GM12878 (cell line): Measurements from ENCODE around the gene ABCB10. TPM values are rescaled to one million over a fixed set of nuclear protein-coding genes. Genes with fewer than 3 reads are reported as not detected.

ENCODE experiments used
- ATAC-seq: fragments of 200-7000 bp; cut with Tn5 transposase; 3 replicates; pipeline ENCODE4 v1.9.1; 2020; ENCODE audit warnings: mild to moderate bottlenecking, moderate library complexity
- BruUV-seq: library from RNA; stranded (reverse); fragments of 400-500 nt; replicated peaks from 2 replicates; lab custom pipeline; 2021; lab: Mats Ljungman, UMichigan
- CTCF ChIA-PET: fragments of 300-600 bp; sonication (Branson Sonifier 250); formaldehyde crosslinking; extraction: SDS; loops from one replicate; lab custom pipeline; 2021; ENCODE audit warnings: inconsistent platforms; lab: Yijun Ruan, JAX
- POLR2A ChIA-PET: fragments of 350-600 bp; formaldehyde crosslinking; extraction: SDS; loops from one replicate; lab custom pipeline; 2021; ENCODE audit warnings: inconsistent platforms; lab: Charles Lee
- RAD21 ChIA-PET: fragments of 300-600 bp; sonication (Branson Sonifier 250); formaldehyde crosslinking; loops from one replicate; lab custom pipeline; 2023; ENCODE audit warnings: antibody characterized with exemption; ENCODE audit not compliant: unreplicated experiment; lab: Charles Lee
- SMC1A ChIA-PET: fragments of 300-600 bp; sonication (Branson Sonifier 250); formaldehyde crosslinking; loops from one replicate; lab custom pipeline; 2023; ENCODE audit not compliant: unreplicated experiment, uncharacterized antibody; lab: Charles Lee
- DNase-seq: peaks from one replicate; pipeline ENCODE4 v3.0.0-alpha.2; 2011; ENCODE audit warnings: low read depth, low spot score
- FAIRE-seq: peaks from 3 replicates; lab custom pipeline; 2011; peaks lifted over from hg19 to GRCh38; lab: Jason Lieb, UNC
- H2AFZ ChIP-seq: 2 replicates; pipeline ENCODE4 v1.6.0; 2011; ENCODE audit warnings: low read depth, low read length, control low read depth; ENCODE audit not compliant: control insufficient read depth
- H3K27ac ChIP-seq: 2 replicates; pipeline ENCODE4 v1.5.1; 2011; ENCODE audit warnings: control low read depth; ENCODE audit not compliant: control insufficient read depth, insufficient read depth
- H3K27me3 ChIP-seq, 2 experiments: replicated peaks in 1 of 2; 2 replicates each; pipeline versions ENCODE4 v1.6.0 to v1.6.1; 2011; ENCODE audit warnings: low read length in 1 of 2; ENCODE audit not compliant: control insufficient read depth in 2 of 2, insufficient read depth in 2 of 2
- H3K36me3 ChIP-seq, 2 experiments: 2 replicates each; pipeline ENCODE4 v1.5.1; 2011; ENCODE audit warnings: low read length in 1 of 2; ENCODE audit not compliant: control insufficient read depth in 2 of 2, insufficient read depth in 2 of 2
- H3K4me1 ChIP-seq: 2 replicates; pipeline ENCODE4 v1.6.1; 2011; ENCODE audit warnings: mild to moderate bottlenecking, low read length, moderate library complexity, mixed read lengths; ENCODE audit not compliant: control insufficient read depth, insufficient read depth
- H3K4me2 ChIP-seq: 2 replicates; pipeline ENCODE4 v1.6.0; 2011; ENCODE audit warnings: control low read depth; ENCODE audit not compliant: control insufficient read depth, insufficient read depth
- H3K4me3 ChIP-seq: fragments of 200-600 bp; sonication (generic); 2 replicates; pipeline ENCODE4 v1.5.1; 2016
- H3K79me2 ChIP-seq: 2 replicates; pipeline ENCODE4 v1.6.0; 2011; ENCODE audit warnings: low read length; ENCODE audit not compliant: control insufficient read depth, insufficient read depth
- H3K9ac ChIP-seq: 2 replicates; pipeline ENCODE4 v1.8.0; 2011; ENCODE audit warnings: low read length, control low read depth, mixed read lengths; ENCODE audit not compliant: control insufficient read depth, insufficient read depth
- H3K9me3 ChIP-seq: replicated peaks from 3 replicates; pipeline ENCODE4 v1.5.1; 2011; ENCODE audit warnings: mild to moderate bottlenecking, low read length; ENCODE audit not compliant: control insufficient read depth, insufficient read depth
- H4K20me1 ChIP-seq: 2 replicates; pipeline ENCODE4 v1.6.0; 2011; ENCODE audit not compliant: control insufficient read depth, insufficient read depth
- CBX5 ChIP-seq: sonication (generic); IDR thresholded peaks from 2 replicates; pipeline ENCODE4 v1.6.1; 2016; ENCODE audit warnings: low read depth, moderate library complexity, mild to moderate bottlenecking, inconsistent platforms
- EP300 ChIP-seq, 2 experiments: fragments of 150-350 bp in 1 of 2; IDR thresholded peaks; 2 replicates each; pipeline ENCODE4 v1.6.1; 2011 to 2012; ENCODE audit warnings: low read depth in 2 of 2, low read length in 2 of 2, borderline replicate concordance in 1 of 2, improper control_type of control experiment in 1 of 2, inconsistent platforms in 1 of 2; ENCODE audit not compliant: control insufficient read depth in 1 of 2
- HDGF ChIP-seq: fragments of 450-650 bp; IDR thresholded peaks from 2 replicates; pipeline ENCODE4 v1.6.1; 2016; ENCODE audit warnings: antibody characterized with exemption
- LARP7 ChIP-seq: fragments of 450-650 bp; IDR thresholded peaks from 2 replicates; pipeline ENCODE4 v1.6.1; 2017; ENCODE audit warnings: mild to moderate bottlenecking
- MLLT1 ChIP-seq: fragments of 450-650 bp; IDR thresholded peaks from 2 replicates; pipeline ENCODE4 v1.6.1; 2016; ENCODE audit warnings: mild to moderate bottlenecking
- RFX5 ChIP-seq: IDR thresholded peaks from 2 replicates; pipeline ENCODE4 v1.6.1; 2011; ENCODE audit warnings: low read depth, low read length, improper control_type of control experiment
- TCF7 ChIP-seq: IDR thresholded peaks from 2 replicates; pipeline ENCODE4 v1.6.1; 2014; ENCODE audit warnings: antibody characterized with exemption, borderline replicate concordance
- WGBS: methylation state at CpG from one replicate; pipeline ENCODE4 v1.1.6; 2016; ENCODE audit warnings: low lambda C conversion rate; ENCODE audit not compliant: insufficient replicate concordance, insufficient coverage; ENCODE audit errors: missing lambda C conversion rate; 5-methylcytosine and 5-hydroxymethylcytosine counted together
- in situ Hi-C: fragments of 300-500 bp; cut with MboI; formaldehyde crosslinking; loops from 9 replicates; pipeline ENCODE4 v1.14.3; 2018; ENCODE audit warnings: mixed read lengths
- intact Hi-C: fragments of 100-400 bp; cut with micrococcal nuclease; formaldehyde crosslinking; loops from one replicate; pipeline ENCODE4 v1.14.2; 2022; ENCODE audit not compliant: unreplicated experiment
- polyA plus RNA-seq, 11 experiments: library from polyadenylated mRNA; depleted of rRNA in 4 of 11; unstranded in 6 of 11; stranded (reverse) in 5 of 11; fragments of >200 nt; fragmentation: Nextera tagmentation in 4 of 11; fragmentation: Illumina TruSeq in 1 of 11; extraction: Ambion mirVana in 4 of 11; extraction: Trizol in 1 of 11; gene quantifications; 1 replicate in 1 of 11; 2 replicates in 10 of 11; pipeline versions ENCODE4 v1.2.1 to v1.2.3, GENCODE V29; 2011 to 2016; ENCODE audit warnings: inconsistent platforms in 2 of 11, missing spikeins in 2 of 11, low read depth in 1 of 11
- total RNA-seq, 4 experiments: library from RNA; depleted of rRNA in 3 of 4; stranded (reverse); fragments of >200 nt in 3 of 4; fragmentation: Illumina TruSeq in 1 of 4; extraction: Trizol in 1 of 4; gene quantifications; 2 replicates each; pipeline versions ENCODE4 v1.2.1 to v1.2.3, GENCODE V29; 2013 to 2021
- TF ChIP-seq, protein P1 (sequence below): fragments of 450-650 bp; IDR thresholded peaks from 2 replicates; pipeline ENCODE4 v1.6.1; 2017; ENCODE audit warnings: mild to moderate bottlenecking, low read depth, inconsistent platforms; ENCODE audit not compliant: poor library complexity, severe bottlenecking

ABCB10 gene
- total and polyA plus RNA-seq, 10 of the 15 experiments (the other 5 are each of a cell fraction or from before 2014, with no cell fraction given), result 8.0 to 30.5 (median 16.7) TPM

- Histone ChIP-seq H3K4me3 (no peak overlapping the region), H3K4me1 (no peaks in the 10 kb centered on the region), H3K9me3 (no peaks in the 10 kb centered on the region), H3K9ac (no peak overlapping the region), H3K36me3 (peaks cover 11 to 17% of the 10 kb centered on the region in 2 experiments)
- BruUV-seq, result no TSS peak
- RAD21 ChIA-PET, result no interaction called here
- intact Hi-C loops (no loop called here), in situ Hi-C loops (no loop called here)
- 97% methylated on average over 34 of the region's 34 CpGs for WGBS
- DNase-seq, result no peak
- TF ChIP-seq MLLT1, result no peak
- no peak for TF ChIP-seq EP300 (IDR thresholded peaks at IDR 0.05; ENCODE audit: borderline replicate concordance in 1 of 2, control insufficient read depth in 1 of 2, low read depth in 2 of 2, low read length in 2 of 2)
- TF ChIP-seq, protein P1, sequence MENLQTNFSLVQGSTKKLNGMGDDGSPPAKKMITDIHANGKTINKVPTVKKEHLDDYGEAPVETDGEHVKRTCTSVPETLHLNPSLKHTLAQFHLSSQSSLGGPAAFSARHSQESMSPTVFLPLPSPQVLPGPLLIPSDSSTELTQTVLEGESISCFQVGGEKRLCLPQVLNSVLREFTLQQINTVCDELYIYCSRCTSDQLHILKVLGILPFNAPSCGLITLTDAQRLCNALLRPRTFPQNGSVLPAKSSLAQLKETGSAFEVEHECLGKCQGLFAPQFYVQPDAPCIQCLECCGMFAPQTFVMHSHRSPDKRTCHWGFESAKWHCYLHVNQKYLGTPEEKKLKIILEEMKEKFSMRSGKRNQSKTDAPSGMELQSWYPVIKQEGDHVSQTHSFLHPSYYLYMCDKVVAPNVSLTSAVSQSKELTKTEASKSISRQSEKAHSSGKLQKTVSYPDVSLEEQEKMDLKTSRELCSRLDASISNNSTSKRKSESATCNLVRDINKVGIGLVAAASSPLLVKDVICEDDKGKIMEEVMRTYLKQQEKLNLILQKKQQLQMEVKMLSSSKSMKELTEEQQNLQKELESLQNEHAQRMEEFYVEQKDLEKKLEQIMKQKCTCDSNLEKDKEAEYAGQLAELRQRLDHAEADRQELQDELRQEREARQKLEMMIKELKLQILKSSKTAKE, result no peak
- no peak for TF ChIP-seq CBX5
- no peak for TF ChIP-seq RFX5
- no peak for TF ChIP-seq LARP7
- TF ChIP-seq TCF7, result no peak
- TF ChIP-seq HDGF, result no peak
- TF ChIP-seq, all 136 proteins: peak for 0
- no peak for FAIRE-seq
- ChIA-PET SMC1A (no interaction called here), POLR2A (no interaction called here), CTCF (no interaction called here)
- ATAC-seq, result no peak
- Histone ChIP-seq H3K79me2 (no peaks in the 10 kb centered on the region; the same call in 1 of the 2 replicates), H3K27me3 (no peaks in the 10 kb centered on the region), H3K4me2 (no peak overlapping the region), H3K27ac (no peak overlapping the region), H4K20me1 (no peaks in the 10 kb centered on the region), H2AFZ (no peak overlapping the region)
Measured at GRCh38 chr1:229594227-229595008, 35.9 kb upstream of the ABCB10 start.
